Measurements from ENCODE around the gene LRRC74A.

LRRC74A gene

DNA sequence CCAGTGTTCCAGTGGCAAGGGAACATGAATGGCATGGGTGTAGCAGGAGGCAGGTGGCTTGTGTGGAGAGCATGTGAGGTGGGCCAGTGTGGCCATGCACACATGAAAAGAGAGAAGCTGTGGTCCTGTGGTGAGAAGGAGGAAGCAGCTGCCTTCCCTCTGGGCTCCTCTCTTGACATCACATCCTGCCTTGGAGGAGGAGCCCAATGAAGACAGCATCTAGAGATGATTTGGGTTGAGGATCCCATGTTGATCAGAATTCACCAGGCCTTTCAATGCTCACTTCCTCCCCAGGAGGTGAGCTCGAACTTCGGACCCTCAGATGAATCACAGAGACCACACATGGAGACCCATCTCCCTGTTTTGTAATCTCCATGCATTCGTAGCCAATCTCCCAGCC, 82.6 kb downstream of the LRRC74A start:
- TF ChIP-seq CSDC2 (CRISPR knock-in tag; IDR thresholded peaks at IDR 0.05): no peak
- TF ChIP-seq, protein P1, sequence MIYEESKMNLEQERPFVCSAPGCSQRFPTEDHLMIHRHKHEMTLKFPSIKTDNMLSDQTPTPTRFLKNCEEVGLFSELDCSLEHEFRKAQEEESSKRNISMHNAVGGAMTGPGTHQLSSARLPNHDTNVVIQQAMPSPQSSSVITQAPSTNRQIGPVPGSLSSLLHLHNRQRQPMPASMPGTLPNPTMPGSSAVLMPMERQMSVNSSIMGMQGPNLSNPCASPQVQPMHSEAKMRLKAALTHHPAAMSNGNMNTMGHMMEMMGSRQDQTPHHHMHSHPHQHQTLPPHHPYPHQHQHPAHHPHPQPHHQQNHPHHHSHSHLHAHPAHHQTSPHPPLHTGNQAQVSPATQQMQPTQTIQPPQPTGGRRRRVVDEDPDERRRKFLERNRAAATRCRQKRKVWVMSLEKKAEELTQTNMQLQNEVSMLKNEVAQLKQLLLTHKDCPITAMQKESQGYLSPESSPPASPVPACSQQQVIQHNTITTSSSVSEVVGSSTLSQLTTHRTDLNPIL (CRISPR knock-in tag; IDR thresholded peaks at IDR 0.05; ENCODE audit: low read depth): no peak
- no peak for ATAC-seq

DNA sequence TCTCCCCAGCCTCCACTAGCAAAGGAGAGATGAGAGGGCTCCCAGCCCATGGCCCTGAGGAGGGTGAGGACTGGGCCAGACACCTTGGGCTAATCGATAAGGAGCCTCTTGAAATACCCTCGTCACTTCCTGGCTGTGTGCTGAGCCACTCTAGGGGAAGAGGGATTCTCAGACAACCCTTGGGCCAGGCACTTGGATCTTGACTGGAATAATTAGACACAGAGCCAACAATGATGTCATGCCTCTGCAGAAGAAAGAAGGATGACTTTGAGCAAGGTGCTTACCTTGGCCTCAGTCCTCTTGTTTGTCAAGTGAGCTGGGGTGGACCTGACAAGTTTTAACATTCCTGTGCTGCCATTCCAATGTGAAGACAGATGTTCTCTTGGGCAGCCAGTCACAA, 83.1 kb downstream of the LRRC74A start:
- ATAC-seq: no peak
- TF ChIP-seq ZNF70 (CRISPR knock-in tag; IDR thresholded peaks at IDR 0.05) (no peak), SNAI2 (CRISPR knock-in tag; IDR thresholded peaks at IDR 0.05) (no peak), CSDC2 (CRISPR knock-in tag; IDR thresholded peaks at IDR 0.05) (no peak), TOX (CRISPR knock-in tag; IDR thresholded peaks at IDR 0.05; ENCODE audit: borderline replicate concordance) (no peak)

DNA sequence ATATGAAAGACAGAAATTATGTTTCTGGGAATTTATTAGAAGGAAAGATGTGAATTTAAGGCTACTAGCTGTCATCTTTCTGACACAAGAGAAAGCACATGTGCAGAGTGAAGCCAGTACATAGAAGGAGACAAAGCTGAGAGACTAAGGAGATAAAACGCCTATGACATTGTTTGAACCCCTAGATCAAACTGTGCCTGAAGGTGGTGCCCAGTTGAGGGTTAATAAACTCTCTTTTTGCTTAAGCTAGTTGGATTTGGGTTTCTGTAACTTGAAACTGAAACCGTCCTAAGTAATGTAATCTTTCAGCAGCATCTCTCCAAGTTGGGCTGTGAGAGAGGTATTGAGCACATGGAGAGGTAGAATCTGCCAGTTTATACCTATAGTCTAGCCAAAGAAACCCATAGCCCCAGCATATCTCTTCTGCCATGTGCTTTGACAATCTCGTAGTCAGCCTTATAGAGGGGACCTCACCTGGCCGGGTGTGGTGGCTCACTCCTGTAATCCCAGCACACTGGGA, 84.2 kb downstream of the LRRC74A start:
- no peak for ATAC-seq
- TF ChIP-seq CSDC2 (CRISPR knock-in tag; IDR thresholded peaks at IDR 0.05): no peak
- no peak for TF ChIP-seq ZNF8 (CRISPR knock-in tag; IDR thresholded peaks at IDR 0.05)
- TF ChIP-seq OSR1 (CRISPR knock-in tag; IDR thresholded peaks at IDR 0.05): no peak
- TF ChIP-seq ZFP30 (CRISPR knock-in tag; IDR thresholded peaks at IDR 0.05): no peak
- TF ChIP-seq, protein P2, sequence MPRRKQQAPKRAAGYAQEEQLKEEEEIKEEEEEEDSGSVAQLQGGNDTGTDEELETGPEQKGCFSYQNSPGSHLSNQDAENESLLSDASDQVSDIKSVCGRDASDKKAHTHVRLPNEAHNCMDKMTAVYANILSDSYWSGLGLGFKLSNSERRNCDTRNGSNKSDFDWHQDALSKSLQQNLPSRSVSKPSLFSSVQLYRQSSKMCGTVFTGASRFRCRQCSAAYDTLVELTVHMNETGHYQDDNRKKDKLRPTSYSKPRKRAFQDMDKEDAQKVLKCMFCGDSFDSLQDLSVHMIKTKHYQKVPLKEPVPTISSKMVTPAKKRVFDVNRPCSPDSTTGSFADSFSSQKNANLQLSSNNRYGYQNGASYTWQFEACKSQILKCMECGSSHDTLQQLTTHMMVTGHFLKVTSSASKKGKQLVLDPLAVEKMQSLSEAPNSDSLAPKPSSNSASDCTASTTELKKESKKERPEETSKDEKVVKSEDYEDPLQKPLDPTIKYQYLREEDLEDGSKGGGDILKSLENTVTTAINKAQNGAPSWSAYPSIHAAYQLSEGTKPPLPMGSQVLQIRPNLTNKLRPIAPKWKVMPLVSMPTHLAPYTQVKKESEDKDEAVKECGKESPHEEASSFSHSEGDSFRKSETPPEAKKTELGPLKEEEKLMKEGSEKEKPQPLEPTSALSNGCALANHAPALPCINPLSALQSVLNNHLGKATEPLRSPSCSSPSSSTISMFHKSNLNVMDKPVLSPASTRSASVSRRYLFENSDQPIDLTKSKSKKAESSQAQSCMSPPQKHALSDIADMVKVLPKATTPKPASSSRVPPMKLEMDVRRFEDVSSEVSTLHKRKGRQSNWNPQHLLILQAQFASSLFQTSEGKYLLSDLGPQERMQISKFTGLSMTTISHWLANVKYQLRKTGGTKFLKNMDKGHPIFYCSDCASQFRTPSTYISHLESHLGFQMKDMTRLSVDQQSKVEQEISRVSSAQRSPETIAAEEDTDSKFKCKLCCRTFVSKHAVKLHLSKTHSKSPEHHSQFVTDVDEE (CRISPR knock-in tag; IDR thresholded peaks at IDR 0.05): no peak
- no peak for TF ChIP-seq SNAI2 (CRISPR knock-in tag; IDR thresholded peaks at IDR 0.05)
- TF ChIP-seq, protein P1 (CRISPR knock-in tag; IDR thresholded peaks at IDR 0.05; ENCODE audit: low read depth): no peak
- TF ChIP-seq RARB (CRISPR knock-in tag; IDR thresholded peaks at IDR 0.05): no peak
- no peak for TF ChIP-seq BACH2 (CRISPR knock-in tag; IDR thresholded peaks at IDR 0.05; ENCODE audit: borderline replicate concordance)
- no peak for TF ChIP-seq TOX (CRISPR knock-in tag; IDR thresholded peaks at IDR 0.05; ENCODE audit: borderline replicate concordance)
- TF ChIP-seq ZC3H10 (CRISPR knock-in tag; IDR thresholded peaks at IDR 0.05): no peak
- no peak for TF ChIP-seq TCF4 (CRISPR knock-in tag; IDR thresholded peaks at IDR 0.05; ENCODE audit: borderline replicate concordance)
- no peak for TF ChIP-seq ARNTL (CRISPR knock-in tag; IDR thresholded peaks at IDR 0.05; ENCODE audit: borderline replicate concordance, low read depth)
- TF ChIP-seq ESRRG (CRISPR knock-in tag; IDR thresholded peaks at IDR 0.05): no peak
- TF ChIP-seq, protein P3, sequence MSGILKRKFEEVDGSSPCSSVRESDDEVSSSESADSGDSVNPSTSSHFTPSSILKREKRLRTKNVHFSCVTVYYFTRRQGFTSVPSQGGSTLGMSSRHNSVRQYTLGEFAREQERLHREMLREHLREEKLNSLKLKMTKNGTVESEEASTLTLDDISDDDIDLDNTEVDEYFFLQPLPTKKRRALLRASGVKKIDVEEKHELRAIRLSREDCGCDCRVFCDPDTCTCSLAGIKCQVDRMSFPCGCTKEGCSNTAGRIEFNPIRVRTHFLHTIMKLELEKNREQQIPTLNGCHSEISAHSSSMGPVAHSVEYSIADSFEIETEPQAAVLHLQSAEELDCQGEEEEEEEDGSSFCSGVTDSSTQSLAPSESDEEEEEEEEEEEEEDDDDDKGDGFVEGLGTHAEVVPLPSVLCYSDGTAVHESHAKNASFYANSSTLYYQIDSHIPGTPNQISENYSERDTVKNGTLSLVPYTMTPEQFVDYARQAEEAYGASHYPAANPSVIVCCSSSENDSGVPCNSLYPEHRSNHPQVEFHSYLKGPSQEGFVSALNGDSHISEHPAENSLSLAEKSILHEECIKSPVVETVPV (CRISPR knock-in tag; IDR thresholded peaks at IDR 0.05): no peak
- TF ChIP-seq ISL1 (CRISPR knock-in tag; IDR thresholded peaks at IDR 0.05): no peak

DNA sequence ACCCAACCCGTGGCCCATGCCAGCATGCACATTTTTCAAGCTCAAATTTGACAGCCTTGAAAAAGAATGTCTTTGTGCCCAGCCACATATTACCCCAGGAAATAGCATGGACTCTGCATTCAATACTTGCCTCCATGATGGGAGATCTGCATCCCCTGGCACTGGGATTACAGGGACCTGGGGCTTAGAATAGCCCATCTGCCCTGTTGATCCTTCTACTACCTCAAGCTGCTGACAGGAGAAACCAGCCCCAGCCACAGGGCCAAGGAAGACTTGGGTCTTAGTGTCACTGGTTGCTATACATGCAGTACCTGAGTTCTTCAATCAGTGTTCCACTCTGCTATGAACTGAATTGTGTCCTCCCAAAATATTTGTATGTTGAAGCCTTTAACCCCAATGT, 85.3 kb downstream of the LRRC74A start:
- ATAC-seq: no peak
- TF ChIP-seq, protein P2 (CRISPR knock-in tag; IDR thresholded peaks at IDR 0.05): no peak
- no peak for TF ChIP-seq RARB (CRISPR knock-in tag; IDR thresholded peaks at IDR 0.05)
- TF ChIP-seq, protein P4, sequence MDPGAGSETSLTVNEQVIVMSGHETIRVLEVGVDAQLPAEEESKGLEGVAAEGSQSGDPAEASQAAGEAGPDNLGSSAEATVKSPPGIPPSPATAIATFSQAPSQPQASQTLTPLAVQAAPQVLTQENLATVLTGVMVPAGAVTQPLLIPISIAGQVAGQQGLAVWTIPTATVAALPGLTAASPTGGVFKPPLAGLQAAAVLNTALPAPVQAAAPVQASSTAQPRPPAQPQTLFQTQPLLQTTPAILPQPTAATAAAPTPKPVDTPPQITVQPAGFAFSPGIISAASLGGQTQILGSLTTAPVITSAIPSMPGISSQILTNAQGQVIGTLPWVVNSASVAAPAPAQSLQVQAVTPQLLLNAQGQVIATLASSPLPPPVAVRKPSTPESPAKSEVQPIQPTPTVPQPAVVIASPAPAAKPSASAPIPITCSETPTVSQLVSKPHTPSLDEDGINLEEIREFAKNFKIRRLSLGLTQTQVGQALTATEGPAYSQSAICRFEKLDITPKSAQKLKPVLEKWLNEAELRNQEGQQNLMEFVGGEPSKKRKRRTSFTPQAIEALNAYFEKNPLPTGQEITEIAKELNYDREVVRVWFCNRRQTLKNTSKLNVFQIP (CRISPR knock-in tag; IDR thresholded peaks at IDR 0.05; ENCODE audit: borderline replicate concordance, low read depth): no peak
- no peak for TF ChIP-seq ZNF8 (CRISPR knock-in tag; IDR thresholded peaks at IDR 0.05)
- TF ChIP-seq OSR1 (CRISPR knock-in tag; IDR thresholded peaks at IDR 0.05): no peak
- no peak for TF ChIP-seq ARNTL (CRISPR knock-in tag; IDR thresholded peaks at IDR 0.05; ENCODE audit: borderline replicate concordance, low read depth)
- TF ChIP-seq ISL1 (CRISPR knock-in tag; IDR thresholded peaks at IDR 0.05): no peak
- TF ChIP-seq, protein P5, sequence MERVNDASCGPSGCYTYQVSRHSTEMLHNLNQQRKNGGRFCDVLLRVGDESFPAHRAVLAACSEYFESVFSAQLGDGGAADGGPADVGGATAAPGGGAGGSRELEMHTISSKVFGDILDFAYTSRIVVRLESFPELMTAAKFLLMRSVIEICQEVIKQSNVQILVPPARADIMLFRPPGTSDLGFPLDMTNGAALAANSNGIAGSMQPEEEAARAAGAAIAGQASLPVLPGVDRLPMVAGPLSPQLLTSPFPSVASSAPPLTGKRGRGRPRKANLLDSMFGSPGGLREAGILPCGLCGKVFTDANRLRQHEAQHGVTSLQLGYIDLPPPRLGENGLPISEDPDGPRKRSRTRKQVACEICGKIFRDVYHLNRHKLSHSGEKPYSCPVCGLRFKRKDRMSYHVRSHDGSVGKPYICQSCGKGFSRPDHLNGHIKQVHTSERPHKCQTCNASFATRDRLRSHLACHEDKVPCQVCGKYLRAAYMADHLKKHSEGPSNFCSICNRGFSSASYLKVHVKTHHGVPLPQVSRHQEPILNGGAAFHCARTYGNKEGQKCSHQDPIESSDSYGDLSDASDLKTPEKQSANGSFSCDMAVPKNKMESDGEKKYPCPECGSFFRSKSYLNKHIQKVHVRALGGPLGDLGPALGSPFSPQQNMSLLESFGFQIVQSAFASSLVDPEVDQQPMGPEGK (CRISPR knock-in tag; IDR thresholded peaks at IDR 0.05; ENCODE audit: borderline replicate concordance): no peak
- no peak for TF ChIP-seq ZC3H10 (CRISPR knock-in tag; IDR thresholded peaks at IDR 0.05)
- TF ChIP-seq ZNF70 (CRISPR knock-in tag; IDR thresholded peaks at IDR 0.05): no peak
- no peak for TF ChIP-seq TOX (CRISPR knock-in tag; IDR thresholded peaks at IDR 0.05; ENCODE audit: borderline replicate concordance)
- TF ChIP-seq ZNF565 (CRISPR knock-in tag; conservative IDR thresholded peaks at IDR 0.05; ENCODE audit: low read depth): no peak
- TF ChIP-seq ESRRG (CRISPR knock-in tag; IDR thresholded peaks at IDR 0.05): no peak
- no peak for TF ChIP-seq PPARA (CRISPR knock-in tag; IDR thresholded peaks at IDR 0.05; ENCODE audit: borderline replicate concordance)
- no peak for TF ChIP-seq GLIS3 (CRISPR knock-in tag; IDR thresholded peaks at IDR 0.05)
- TF ChIP-seq TCF4 (CRISPR knock-in tag; IDR thresholded peaks at IDR 0.05; ENCODE audit: borderline replicate concordance): no peak

All from SK-N-SH treated with all-trans-retinoic acid at 6 μM for 48 hours (cell line).